Vagina (tissue), 2 donors: ENCODE results near the gene CLIC6. TPM values are rescaled to one million over a fixed set of nuclear protein-coding genes. Genes with fewer than 3 reads are reported as not detected.

Experiments
- DNase-seq, 2 donors: peaks; one replicate each; pipeline ENCODE4 v3.0.0-alpha.2; 2017; ENCODE audit errors: extremely low spot score in 2 of 2
- H3K27ac ChIP-seq: fragments of 200-600 bp; sonication (generic); one replicate; pipeline ENCODE4 v1.5.1; 2019
- H3K27me3 ChIP-seq: fragments of 200-600 bp; sonication (generic); one replicate; pipeline ENCODE4 v1.5.1; 2019
- H3K36me3 ChIP-seq, 2 donors: fragments of 200-600 bp; sonication (generic); one replicate each; pipeline ENCODE4 v1.5.1; 2017 to 2019
- H3K4me1 ChIP-seq: fragments of 200-600 bp; sonication (generic); one replicate; pipeline ENCODE4 v1.5.1; 2019
- H3K4me3 ChIP-seq, 2 donors: fragments of 200-600 bp; sonication (generic); 1 replicate in 1 of 2; 2 replicates in 1 of 2; pipeline ENCODE4 v1.5.1; 2016 to 2019
- H3K9me3 ChIP-seq: fragments of 200-600 bp; sonication (generic); one replicate; pipeline ENCODE4 v1.5.1; 2019
- POLR2A ChIP-seq, 2 donors: fragments of 450-650 bp; IDR thresholded peaks; one replicate each; pipeline ENCODE4 v1.6.1; 2017; ENCODE audit warnings: antibody characterized with exemption in 2 of 2, mild to moderate bottlenecking in 2 of 2, moderate library complexity in 2 of 2
- POLR2AphosphoS5 ChIP-seq, 2 donors: sonication (generic); formaldehyde crosslinking; IDR thresholded peaks; one replicate each; pipeline ENCODE4 v1.9.0; 2017; ENCODE audit warnings: antibody characterized with exemption in 2 of 2, mild to moderate bottlenecking in 2 of 2, low read depth in 1 of 2; ENCODE audit not compliant: insufficient read depth in 1 of 2
- intact Hi-C: fragments of 100-400 bp; cut with DNase I; formaldehyde crosslinking; loops from one replicate; pipeline ENCODE4 v1.15.1; 2023
- total RNA-seq: library from RNA; depleted of rRNA; stranded (reverse); fragments of >200 nt; gene quantifications from one replicate; pipeline ENCODE4 v1.2.3, GENCODE V29; 2016
- TF ChIP-seq, protein P1 (sequence below), 3 experiments: fragments of 450-650 bp in 2 of 3; fragments of 200-600 bp in 1 of 3; sonication (generic) in 1 of 3; IDR thresholded peaks; one replicate each; pipeline ENCODE4 v1.5.1; 2017 to 2019; ENCODE audit warnings: antibody characterized with exemption in 3 of 3, mild to moderate bottlenecking in 2 of 3, moderate library complexity in 2 of 3

Gene CLIC6
- total RNA-seq = 8.3 TPM

GRCh38 chr21:34668803-34669148 is at the start of gene CLIC6:
Gene CLIC6, plus strand, starts transcription at chr21:34668994. Its CDS starts 395 bp downstream, at chr21:34669389.
- Histone ChIP-seq H3K27me3 (peaks cover 8% of the 10 kb centered on the region), H3K9me3 (no peaks in the 10 kb centered on the region), H3K36me3 (no peaks in the 10 kb centered on the region), H3K4me1 (peaks cover 22% of the 10 kb centered on the region), H3K27ac (peak within 1 kb of the TSS; percentile 76), H3K4me3 (peak within 1 kb of the TSS; percentile 53 to 62)
- no peak for TF ChIP-seq POLR2A (IDR thresholded peaks at IDR 0.05)
- TF ChIP-seq POLR2AphosphoS5 (IDR thresholded peaks at IDR 0.05; ENCODE audit: insufficient read depth in 1 of 2, low read depth in 1 of 2) = peak in 1 of 2 donors; percentile 57
- no peak for DNase-seq
- intact Hi-C loops = no loop called here

DNA sequence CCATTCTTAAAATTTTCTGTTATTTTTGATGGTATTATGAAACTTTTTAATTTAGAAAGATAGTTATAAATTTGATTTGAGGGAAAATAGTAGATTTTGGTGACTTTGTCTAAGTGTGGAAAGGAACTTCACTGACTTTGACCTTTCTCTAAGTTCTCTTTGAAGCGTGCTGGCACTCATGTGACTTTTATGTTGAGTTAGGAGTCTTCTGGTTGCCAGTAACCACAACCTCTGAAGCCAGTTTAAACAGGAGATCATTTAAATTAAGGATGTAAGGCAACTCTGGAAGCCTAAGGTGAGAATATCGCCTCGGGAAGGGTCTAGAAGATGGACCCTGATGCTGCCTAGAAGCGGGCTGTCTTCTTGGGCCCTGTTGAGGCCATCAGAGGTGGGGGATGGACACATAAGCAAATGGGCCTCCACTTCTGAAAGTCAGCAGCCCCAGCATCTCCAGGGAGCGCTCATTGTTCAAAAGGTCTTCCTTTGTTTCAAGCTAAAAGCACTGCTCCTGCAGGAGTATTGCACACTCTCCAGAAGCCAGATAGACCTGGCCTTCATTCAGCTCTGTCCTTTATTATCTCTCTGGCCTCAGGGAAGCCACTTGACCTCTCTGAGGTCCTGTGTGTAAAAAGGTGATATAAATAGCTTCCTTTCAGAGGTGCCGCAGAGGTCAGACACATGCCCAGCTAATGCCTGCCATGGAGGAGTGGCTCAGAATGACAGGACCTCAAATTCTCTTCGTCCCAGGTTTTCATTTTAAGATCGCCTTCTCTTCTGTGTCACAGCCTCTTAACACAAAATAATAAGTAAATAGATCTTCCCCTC is 48.7 kb upstream of the CLIC6 start:
- H3K4me1 ChIP-seq = peaks cover 4% of the 10 kb centered on the region
- no peak overlapping the region for H3K4me3 ChIP-seq
- no peaks in the 10 kb centered on the region for H3K36me3 ChIP-seq
- DNase-seq = no peak
- TF ChIP-seq, protein P1, sequence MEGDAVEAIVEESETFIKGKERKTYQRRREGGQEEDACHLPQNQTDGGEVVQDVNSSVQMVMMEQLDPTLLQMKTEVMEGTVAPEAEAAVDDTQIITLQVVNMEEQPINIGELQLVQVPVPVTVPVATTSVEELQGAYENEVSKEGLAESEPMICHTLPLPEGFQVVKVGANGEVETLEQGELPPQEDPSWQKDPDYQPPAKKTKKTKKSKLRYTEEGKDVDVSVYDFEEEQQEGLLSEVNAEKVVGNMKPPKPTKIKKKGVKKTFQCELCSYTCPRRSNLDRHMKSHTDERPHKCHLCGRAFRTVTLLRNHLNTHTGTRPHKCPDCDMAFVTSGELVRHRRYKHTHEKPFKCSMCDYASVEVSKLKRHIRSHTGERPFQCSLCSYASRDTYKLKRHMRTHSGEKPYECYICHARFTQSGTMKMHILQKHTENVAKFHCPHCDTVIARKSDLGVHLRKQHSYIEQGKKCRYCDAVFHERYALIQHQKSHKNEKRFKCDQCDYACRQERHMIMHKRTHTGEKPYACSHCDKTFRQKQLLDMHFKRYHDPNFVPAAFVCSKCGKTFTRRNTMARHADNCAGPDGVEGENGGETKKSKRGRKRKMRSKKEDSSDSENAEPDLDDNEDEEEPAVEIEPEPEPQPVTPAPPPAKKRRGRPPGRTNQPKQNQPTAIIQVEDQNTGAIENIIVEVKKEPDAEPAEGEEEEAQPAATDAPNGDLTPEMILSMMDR (IDR thresholded peaks at IDR 0.05) = no peak
- TF ChIP-seq POLR2A (IDR thresholded peaks at IDR 0.05) = no peak
- no peak for TF ChIP-seq POLR2AphosphoS5 (IDR thresholded peaks at IDR 0.05; ENCODE audit: insufficient read depth in 1 of 2, low read depth in 1 of 2)
- intact Hi-C loops = loop anchor here (5.0 kb wide), 1 partner anchor 703 kb away; the partner anchor contains the start of gene ATP5PO
- no peaks in the 10 kb centered on the region for H3K27me3 ChIP-seq
- no peaks in the 10 kb centered on the region for H3K9me3 ChIP-seq
- H3K27ac ChIP-seq = no peak overlapping the region

GRCh38 chr21:34621434-34622350 is 47.1 kb upstream of the CLIC6 start:
- Histone ChIP-seq H3K4me1 (no peaks in the 10 kb centered on the region), H3K4me3 (no peak overlapping the region), H3K27me3 (no peaks in the 10 kb centered on the region), H3K36me3 (no peaks in the 10 kb centered on the region), H3K27ac (no peak overlapping the region), H3K9me3 (no peaks in the 10 kb centered on the region)
- intact Hi-C loops = no loop called here
- TF ChIP-seq POLR2AphosphoS5 (IDR thresholded peaks at IDR 0.05; ENCODE audit: insufficient read depth in 1 of 2, low read depth in 1 of 2) = no peak
- TF ChIP-seq POLR2A (IDR thresholded peaks at IDR 0.05) = no peak
- TF ChIP-seq, protein P1 (IDR thresholded peaks at IDR 0.05) = no peak
- no peak for DNase-seq

- DNase-seq = no peak
- intact Hi-C loops = no loop called here
Measured at GRCh38 chr21:34623516-34623915, 45.3 kb upstream of the CLIC6 start.

DNA sequence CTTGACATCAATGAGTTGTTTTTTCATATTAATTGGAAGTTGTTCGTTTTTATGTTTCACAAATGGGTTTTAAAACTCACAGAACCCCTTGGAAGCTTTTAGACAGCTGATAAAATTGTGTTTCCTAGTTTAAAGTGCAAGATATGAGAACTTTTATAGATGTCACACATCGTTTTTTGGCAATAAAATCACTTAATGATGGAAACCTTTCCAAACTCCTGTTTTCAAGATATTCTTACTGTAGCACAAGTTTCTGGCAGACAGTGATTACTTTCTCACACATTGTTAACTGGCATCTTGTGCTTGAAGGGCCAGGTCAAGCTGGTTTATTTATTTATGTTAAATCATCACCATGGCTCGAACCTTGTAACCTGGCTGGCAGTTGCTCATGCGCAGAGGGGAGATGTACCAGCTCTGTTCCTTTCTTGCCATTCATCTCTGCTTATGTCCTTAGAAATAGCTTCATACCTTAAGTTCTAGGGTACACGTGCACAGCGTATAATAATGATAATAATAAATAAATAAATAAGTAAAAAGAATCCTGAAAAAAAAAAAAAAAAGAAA is 43.7 kb upstream of the CLIC6 start:
- no peak for DNase-seq
- TF ChIP-seq POLR2A (IDR thresholded peaks at IDR 0.05) (no peak), POLR2AphosphoS5 (IDR thresholded peaks at IDR 0.05; ENCODE audit: insufficient read depth in 1 of 2, low read depth in 1 of 2) (no peak)
- TF ChIP-seq, protein P1 (IDR thresholded peaks at IDR 0.05) = no peak
- Histone ChIP-seq H3K9me3 (no peaks in the 10 kb centered on the region), H3K4me3 (no peak overlapping the region), H3K27me3 (no peaks in the 10 kb centered on the region), H3K36me3 (no peaks in the 10 kb centered on the region), H3K27ac (no peak overlapping the region), H3K4me1 (no peaks in the 10 kb centered on the region)
- intact Hi-C loops = no loop called here

More at GRCh38 chr21:34623516-34623915, 45.3 kb upstream of the CLIC6 start:
- no peaks in the 10 kb centered on the region for H3K9me3 ChIP-seq
- H3K36me3 ChIP-seq = no peaks in the 10 kb centered on the region
- no peaks in the 10 kb centered on the region for H3K27me3 ChIP-seq
- H3K27ac ChIP-seq = no peak overlapping the region
- H3K4me3 ChIP-seq = no peak overlapping the region
- TF ChIP-seq, protein P1 (IDR thresholded peaks at IDR 0.05) = no peak
- no peaks in the 10 kb centered on the region for H3K4me1 ChIP-seq
